Esophagus squamous epithelium (tissue), 4 donors: ENCODE results near the gene WDR70.

ENCODE experiments used
- CTCF ChIP-seq, 6 experiments: fragments of 450-650 bp in 4 of 6; fragments of 200-600 bp in 2 of 6; sonication (generic) in 2 of 6; IDR thresholded peaks; one replicate each; pipeline ENCODE4 v1.5.1; 2016 to 2019; ENCODE audit warnings: antibody characterized with exemption in 6 of 6, mild to moderate bottlenecking in 4 of 6, moderate library complexity in 4 of 6
- POLR2A ChIP-seq, 4 donors: fragments of 450-650 bp; IDR thresholded peaks; one replicate each; pipeline ENCODE4 v1.6.1; 2017; ENCODE audit warnings: antibody characterized with exemption in 4 of 4, mild to moderate bottlenecking in 4 of 4, moderate library complexity in 3 of 4

- TF ChIP-seq CTCF (IDR thresholded peaks at IDR 0.05) (no peak), POLR2A (IDR thresholded peaks at IDR 0.05) (no peak)
Observed at GRCh38 chr5:37638897-37639296, 259.8 kb downstream of the WDR70 start.
